ENCODE measurements around the gene GPATCH1. TPM values are rescaled to one million over a fixed set of nuclear protein-coding genes. Genes with fewer than 3 reads are reported as not detected.

GPATCH1 gene
- total and polyA plus RNA-seq, 2 of the 13 experiments (the other 11 are each of a cell fraction or from before 2014, with no cell fraction given), result 6.8 to 6.9 TPM

DNA sequence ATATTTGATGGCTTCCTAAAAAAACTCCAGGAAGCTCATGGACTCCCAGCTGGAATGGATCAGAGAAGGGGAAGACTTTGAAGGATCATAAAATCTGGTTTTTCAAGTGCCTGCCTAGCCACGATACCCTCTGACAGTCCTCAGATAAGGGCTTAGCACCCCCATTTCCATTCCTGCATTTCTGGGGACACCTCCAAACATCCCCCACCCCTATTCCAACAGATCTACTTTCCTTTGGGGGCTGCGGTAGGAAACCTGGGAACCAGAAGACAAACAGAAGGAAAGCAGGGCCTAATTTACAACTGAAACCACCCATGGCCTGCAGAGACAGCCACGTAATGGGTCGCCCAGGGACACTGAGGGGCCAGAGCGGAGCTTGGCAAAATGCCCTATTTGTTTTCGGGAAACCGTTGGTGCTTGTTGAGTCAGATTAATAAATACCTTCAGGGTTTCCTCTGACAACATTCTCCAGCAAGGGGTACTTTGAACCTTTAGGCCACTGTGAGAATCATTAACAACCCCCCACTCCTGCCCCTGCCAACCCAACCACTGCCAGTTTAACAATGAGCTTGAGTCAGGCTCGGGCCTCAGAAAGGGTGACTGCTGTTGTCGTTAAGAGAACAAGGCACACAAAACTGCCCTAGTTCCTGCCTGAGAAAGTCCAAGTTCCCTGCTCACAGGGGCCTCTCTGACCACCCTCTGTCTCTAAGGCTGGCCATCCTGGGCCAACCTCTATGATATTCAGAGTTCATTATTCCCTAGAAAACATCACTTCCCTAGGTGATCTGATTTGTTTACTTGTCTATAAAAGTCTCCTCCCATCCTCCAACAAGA lies 39.8 kb upstream of the GPATCH1 start (continued):
- TF ChIP-seq, protein P1, sequence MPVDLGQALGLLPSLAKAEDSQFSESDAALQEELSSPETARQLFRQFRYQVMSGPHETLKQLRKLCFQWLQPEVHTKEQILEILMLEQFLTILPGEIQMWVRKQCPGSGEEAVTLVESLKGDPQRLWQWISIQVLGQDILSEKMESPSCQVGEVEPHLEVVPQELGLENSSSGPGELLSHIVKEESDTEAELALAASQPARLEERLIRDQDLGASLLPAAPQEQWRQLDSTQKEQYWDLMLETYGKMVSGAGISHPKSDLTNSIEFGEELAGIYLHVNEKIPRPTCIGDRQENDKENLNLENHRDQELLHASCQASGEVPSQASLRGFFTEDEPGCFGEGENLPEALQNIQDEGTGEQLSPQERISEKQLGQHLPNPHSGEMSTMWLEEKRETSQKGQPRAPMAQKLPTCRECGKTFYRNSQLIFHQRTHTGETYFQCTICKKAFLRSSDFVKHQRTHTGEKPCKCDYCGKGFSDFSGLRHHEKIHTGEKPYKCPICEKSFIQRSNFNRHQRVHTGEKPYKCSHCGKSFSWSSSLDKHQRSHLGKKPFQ (CRISPR knock-in tag; IDR thresholded peaks at IDR 0.05; ENCODE audit: insufficient replicate concordance), result no peak
- TF ChIP-seq ZNF253 (CRISPR knock-in tag; IDR thresholded peaks at IDR 0.05; ENCODE audit: borderline replicate concordance), result no peak
- no peak; the same call in 1 of the 2 replicates for TF ChIP-seq ATF7-NPFF (CRISPR knock-in tag; IDR thresholded peaks at IDR 0.05; ENCODE audit: low read depth)
- TF ChIP-seq ZBTB38 (CRISPR knock-in tag; IDR thresholded peaks at IDR 0.05), result 0 out of 2 replicates have a peak, but pooled peaks have one; percentile 39
- peak; percentile 44; the same call in 1 of the 2 replicates for TF ChIP-seq ZNF670 (CRISPR knock-in tag; IDR thresholded peaks at IDR 0.05; ENCODE audit: borderline replicate concordance)
- TF ChIP-seq REL (CRISPR knock-in tag; conservative IDR thresholded peaks at IDR 0.05), result no peak
- TF ChIP-seq, protein P2, sequence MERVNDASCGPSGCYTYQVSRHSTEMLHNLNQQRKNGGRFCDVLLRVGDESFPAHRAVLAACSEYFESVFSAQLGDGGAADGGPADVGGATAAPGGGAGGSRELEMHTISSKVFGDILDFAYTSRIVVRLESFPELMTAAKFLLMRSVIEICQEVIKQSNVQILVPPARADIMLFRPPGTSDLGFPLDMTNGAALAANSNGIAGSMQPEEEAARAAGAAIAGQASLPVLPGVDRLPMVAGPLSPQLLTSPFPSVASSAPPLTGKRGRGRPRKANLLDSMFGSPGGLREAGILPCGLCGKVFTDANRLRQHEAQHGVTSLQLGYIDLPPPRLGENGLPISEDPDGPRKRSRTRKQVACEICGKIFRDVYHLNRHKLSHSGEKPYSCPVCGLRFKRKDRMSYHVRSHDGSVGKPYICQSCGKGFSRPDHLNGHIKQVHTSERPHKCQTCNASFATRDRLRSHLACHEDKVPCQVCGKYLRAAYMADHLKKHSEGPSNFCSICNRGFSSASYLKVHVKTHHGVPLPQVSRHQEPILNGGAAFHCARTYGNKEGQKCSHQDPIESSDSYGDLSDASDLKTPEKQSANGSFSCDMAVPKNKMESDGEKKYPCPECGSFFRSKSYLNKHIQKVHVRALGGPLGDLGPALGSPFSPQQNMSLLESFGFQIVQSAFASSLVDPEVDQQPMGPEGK (CRISPR knock-in tag; IDR thresholded peaks at IDR 0.05), result peak; percentile 91
- no peak for TF ChIP-seq ZFP36L2 (CRISPR knock-in tag; IDR thresholded peaks at IDR 0.05)
- TF ChIP-seq ZNF333 (CRISPR knock-in tag; IDR thresholded peaks at IDR 0.05; ENCODE audit: borderline replicate concordance), result no peak; the same call in 1 of the 2 replicates
- TF ChIP-seq, protein P3, sequence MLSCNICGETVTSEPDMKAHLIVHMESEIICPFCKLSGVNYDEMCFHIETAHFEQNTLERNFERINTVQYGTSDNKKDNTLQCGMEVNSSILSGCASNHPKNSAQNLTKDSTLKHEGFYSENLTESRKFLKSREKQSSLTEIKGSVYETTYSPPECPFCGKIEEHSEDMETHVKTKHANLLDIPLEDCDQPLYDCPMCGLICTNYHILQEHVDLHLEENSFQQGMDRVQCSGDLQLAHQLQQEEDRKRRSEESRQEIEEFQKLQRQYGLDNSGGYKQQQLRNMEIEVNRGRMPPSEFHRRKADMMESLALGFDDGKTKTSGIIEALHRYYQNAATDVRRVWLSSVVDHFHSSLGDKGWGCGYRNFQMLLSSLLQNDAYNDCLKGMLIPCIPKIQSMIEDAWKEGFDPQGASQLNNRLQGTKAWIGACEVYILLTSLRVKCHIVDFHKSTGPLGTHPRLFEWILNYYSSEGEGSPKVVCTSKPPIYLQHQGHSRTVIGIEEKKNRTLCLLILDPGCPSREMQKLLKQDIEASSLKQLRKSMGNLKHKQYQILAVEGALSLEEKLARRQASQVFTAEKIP (CRISPR knock-in tag; IDR thresholded peaks at IDR 0.05; ENCODE audit: borderline replicate concordance), result no peak
- TF ChIP-seq PHF5A (CRISPR knock-in tag; IDR thresholded peaks at IDR 0.05; ENCODE audit: low read depth, unreplicated experiment), result peak; percentile 18
- 0 out of 2 replicates have a peak, but pooled peaks have one; percentile 79 for TF ChIP-seq HNRNPL (IDR thresholded peaks at IDR 0.05; ENCODE audit: low read depth, low read length)
- TF ChIP-seq ZNF264 (CRISPR knock-in tag; IDR thresholded peaks at IDR 0.05), result no peak
- TF ChIP-seq, protein P4, sequence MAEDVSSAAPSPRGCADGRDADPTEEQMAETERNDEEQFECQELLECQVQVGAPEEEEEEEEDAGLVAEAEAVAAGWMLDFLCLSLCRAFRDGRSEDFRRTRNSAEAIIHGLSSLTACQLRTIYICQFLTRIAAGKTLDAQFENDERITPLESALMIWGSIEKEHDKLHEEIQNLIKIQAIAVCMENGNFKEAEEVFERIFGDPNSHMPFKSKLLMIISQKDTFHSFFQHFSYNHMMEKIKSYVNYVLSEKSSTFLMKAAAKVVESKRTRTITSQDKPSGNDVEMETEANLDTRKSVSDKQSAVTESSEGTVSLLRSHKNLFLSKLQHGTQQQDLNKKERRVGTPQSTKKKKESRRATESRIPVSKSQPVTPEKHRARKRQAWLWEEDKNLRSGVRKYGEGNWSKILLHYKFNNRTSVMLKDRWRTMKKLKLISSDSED (CRISPR knock-in tag; IDR thresholded peaks at IDR 0.05), result no peak
- no peak for TF ChIP-seq KLF15 (CRISPR knock-in tag; IDR thresholded peaks at IDR 0.05; ENCODE audit: borderline replicate concordance)
- TF ChIP-seq AHR (CRISPR knock-in tag; IDR thresholded peaks at IDR 0.05), result no peak
- TF ChIP-seq NFIC (IDR thresholded peaks at IDR 0.05; ENCODE audit: low read length), result peak; percentile 94
- peak; percentile 42; the same call in 1 of the 2 replicates for TF ChIP-seq RFXAP (CRISPR knock-in tag; IDR thresholded peaks at IDR 0.05; ENCODE audit: borderline replicate concordance)
- TF ChIP-seq ZNF883 (CRISPR knock-in tag; IDR thresholded peaks at IDR 0.05; ENCODE audit: not compliant biosample characterization), result no peak
- no peak for TF ChIP-seq CENPT (CRISPR knock-in tag; IDR thresholded peaks at IDR 0.05; ENCODE audit: low read depth)
- TF ChIP-seq, protein P5, sequence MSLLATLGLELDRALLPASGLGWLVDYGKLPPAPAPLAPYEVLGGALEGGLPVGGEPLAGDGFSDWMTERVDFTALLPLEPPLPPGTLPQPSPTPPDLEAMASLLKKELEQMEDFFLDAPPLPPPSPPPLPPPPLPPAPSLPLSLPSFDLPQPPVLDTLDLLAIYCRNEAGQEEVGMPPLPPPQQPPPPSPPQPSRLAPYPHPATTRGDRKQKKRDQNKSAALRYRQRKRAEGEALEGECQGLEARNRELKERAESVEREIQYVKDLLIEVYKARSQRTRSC (CRISPR knock-in tag; IDR thresholded peaks at IDR 0.05; ENCODE audit: low read depth), result no peak
